ENCODE results near the gene WDR4.
"Not testable (repeated sequence)": the region's sequence is repeated elsewhere in the genome, so short reads cannot be mapped to it uniquely, and the experiment has no call there.

Gene WDR4

GRCh38 chr21:42839271-42840231 lies 39.8 kb downstream of the WDR4 start:
- no peak for DNase-seq (ENCODE audit: low read depth, low spot score)

DNA sequence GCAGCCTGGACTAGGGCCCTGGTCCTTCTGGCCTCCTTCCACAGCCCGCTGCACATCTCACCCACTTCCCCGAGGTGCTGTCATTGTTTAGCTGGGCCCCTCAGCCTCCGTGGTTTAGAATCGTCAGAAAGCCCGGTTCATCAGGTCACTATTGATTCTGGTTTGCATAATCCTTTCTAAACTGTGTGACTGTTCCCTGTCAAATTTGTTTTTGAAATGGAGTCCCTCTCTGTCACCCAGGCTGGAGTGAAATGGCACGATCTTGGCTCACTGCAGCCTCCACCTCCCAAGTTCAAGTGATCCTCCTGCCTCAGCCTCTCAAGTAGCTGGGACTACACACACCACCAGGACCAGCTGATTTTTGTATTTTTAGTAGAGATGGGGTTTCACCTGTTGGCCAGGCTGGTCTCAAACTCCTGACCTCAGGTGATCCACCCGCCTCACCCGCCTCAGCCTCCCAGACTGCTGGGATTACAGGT lies 41.1 kb downstream of the WDR4 start:
- not testable (repeated sequence) for DNase-seq (ENCODE audit: low read depth, low spot score)

- no peak for DNase-seq (ENCODE audit: low read depth, low spot score)
Observed at GRCh38 chr21:42837421-42838211, 41.7 kb downstream of the WDR4 start.

- no peak for DNase-seq (ENCODE audit: low read depth, low spot score)
Observed at GRCh38 chr21:42836767-42837301, 42.5 kb downstream of the WDR4 start.

- no peak for DNase-seq (ENCODE audit: low read depth, low spot score)
Observed at GRCh38 chr21:42836402-42836666, 43.0 kb downstream of the WDR4 start.

GRCh38 chr21:42835611-42836401 lies 43.5 kb downstream of the WDR4 start:
- DNase-seq (ENCODE audit: low read depth, low spot score): no peak

- DNase-seq (ENCODE audit: low read depth, low spot score): no peak
Observed at GRCh38 chr21:42835211-42835610, 44.1 kb downstream of the WDR4 start.

DNA sequence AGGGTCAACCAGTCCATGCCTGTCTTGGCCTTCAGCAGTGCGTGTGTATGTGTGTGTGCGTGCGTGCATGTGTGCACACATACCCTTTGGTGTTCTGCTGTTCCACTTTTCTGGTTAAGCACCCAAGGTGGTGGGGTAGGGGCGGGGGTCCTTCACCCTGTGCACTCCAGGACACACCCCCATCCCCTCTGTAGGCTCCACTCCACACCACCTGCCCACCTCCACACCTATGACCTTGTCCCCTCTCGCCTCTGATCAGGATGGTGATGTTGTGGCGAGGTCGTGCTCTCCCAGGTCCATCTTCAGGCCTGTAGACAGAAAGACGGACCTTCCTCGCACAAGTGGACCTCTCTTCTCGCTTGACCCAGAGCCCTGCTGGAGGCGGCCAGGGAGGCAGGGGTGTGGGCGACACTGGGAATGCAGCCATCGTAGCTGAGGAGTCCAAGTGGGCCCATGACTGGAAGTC lies 44.6 kb downstream of the WDR4 start:
- DNase-seq (ENCODE audit: low read depth, low spot score): no peak

DNA sequence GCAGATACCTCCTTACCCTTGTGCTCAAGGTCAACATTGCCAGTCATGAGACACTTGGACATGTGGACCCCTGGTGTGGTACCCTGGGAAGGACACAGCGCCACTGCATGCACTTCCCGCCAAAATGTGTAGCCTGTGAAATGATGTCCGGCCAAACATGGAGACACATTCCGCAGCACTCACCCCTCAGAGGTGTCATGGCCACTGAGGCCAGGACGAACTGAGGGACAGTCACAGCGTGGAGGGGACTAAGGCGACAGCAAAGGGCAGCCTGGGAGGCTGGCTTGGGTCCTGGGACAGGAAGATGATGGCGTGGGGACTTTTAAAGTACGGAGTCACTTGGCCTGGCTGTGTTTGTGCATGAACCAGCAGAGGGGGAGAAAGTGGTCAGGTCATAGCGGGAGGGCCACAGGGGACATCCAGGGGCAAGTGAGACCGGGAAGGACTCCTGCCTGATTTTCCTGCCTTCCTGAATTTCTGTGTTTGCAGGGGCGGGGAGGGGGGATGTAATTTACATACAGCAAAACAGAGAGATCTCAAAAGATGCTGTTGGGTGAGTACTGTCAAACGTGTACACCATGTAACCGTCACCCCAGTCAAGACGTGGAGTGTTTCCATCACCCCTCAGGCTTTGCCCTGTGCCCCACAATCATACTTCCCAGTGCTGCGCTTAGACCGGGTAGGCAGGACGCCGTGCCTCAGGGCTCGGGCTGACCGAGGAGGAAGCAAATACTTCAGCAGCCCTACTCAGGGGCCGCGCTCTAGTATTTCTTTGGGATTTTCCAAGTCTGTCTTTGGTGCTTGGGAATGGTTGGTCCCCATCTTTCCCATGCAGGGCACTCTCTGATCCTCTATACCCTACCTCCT lies 45.2 kb downstream of the WDR4 start:
- no peak for DNase-seq (ENCODE audit: low read depth, low spot score)

- no peak for DNase-seq (ENCODE audit: low read depth, low spot score)
Observed at GRCh38 chr21:42833439-42833815, 45.9 kb downstream of the WDR4 start.

GRCh38 chr21:42832321-42832630 lies 47.1 kb downstream of the WDR4 start:
- DNase-seq (ENCODE audit: low read depth, low spot score): not testable (repeated sequence)

DNA sequence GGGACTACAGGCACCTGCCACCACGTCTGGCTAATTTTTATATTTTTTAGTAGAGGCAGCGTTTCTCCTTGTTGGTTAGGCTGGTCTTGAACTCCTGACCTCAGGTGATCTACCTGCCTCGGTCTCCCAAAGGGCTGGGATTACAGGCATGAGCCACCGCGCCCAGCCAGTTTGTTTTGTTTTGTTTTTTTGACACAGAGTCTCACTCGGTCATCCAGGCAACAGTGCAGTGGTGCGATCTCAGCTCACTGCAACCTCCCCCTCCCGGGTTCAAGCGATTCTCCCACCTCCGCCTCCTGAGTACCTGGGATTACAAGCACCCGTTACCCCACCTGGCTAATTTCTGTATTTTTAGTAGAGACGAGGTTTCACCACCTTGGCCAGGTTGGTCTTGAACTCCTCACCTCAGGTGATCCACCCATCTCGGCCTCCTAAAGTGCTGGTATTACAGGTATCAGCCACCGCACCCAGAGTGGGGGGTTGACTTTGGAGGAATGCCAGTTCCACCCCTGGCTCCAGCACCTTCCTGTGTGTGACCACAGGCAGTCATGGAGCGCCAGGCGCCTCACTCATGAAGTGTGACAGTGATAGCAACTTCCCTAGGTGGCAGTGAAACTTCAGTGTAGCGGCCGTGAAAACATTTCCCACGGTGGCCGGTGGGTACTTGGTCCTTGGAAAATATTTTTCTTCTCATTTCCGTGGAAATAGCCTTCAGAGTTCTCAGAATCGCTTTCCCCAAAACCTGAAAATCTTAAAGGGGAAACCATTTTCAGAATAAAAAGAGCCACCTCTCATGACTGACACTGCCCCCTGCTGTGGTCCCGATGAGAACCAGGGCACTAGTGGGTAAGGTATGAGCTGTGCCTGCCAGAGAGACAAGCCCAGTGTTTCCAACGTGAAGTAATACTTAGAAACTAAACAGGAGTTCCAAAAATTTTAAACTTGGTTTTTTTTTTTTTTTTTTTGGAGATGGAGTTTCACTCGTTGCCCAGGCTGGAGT lies 48.6 kb downstream of the WDR4 start:
- no peak for DNase-seq (ENCODE audit: low read depth, low spot score)

DNA sequence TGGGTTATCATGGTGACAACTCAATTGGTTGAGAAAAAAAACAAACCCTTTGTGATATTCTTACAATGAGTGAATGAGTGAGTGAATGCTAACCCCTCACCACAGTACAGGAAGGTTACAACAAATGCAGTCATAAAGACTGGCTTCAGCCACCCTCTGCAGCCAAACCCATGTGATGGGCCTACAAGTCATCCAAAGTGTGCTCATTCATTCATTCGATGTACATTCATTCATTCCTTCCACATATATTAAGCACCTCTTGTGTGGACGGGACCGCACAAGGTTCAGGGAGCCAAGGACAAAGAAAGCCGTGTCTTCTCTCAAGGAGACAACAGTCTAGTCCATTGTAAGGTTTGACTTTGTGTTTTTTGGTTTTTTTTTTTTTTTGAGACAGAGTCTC lies 49.4 kb downstream of the WDR4 start:
- DNase-seq (ENCODE audit: low read depth, low spot score): no peak

DNA sequence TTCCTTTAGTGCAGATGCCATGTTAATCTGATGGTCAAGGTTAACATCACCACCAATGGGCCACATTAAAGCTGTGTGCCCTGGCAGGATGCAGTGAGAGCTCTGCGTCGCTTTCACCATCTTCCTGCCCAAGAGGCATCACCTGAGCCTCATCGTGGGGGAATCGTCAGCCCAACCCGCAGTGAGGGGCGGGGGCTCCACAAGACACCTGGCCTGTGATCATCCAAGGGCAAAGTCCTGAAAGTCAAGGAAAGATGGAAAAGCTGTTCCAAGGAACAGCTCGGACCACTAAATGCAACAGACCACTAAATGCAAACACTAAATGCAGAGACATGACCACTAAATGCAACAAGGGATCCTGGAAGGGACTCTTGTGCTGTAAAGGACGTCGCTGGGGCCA lies 49.9 kb downstream of the WDR4 start:
- no peak for DNase-seq (ENCODE audit: low read depth, low spot score)

DNA sequence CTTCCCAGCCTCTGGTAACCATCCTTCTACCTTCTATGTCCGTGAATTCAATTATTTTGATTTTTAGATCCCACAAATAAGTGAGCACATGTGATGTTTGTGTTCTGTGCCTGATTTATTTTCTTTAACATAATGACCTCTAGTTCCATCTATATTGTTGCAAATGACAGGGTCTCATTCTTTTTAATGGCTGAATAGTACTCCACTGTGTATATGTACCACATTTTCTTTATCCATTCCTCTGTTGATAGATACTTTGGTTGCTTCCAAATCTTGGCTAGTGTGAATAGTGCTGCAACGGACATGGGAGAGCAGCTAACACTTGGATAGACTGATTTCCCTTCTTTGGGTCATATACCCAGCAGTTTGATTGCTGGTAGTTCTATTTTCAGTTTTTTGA lies 51.8 kb downstream of the WDR4 start:
- DNase-seq (ENCODE audit: low read depth, low spot score): no peak

DNA sequence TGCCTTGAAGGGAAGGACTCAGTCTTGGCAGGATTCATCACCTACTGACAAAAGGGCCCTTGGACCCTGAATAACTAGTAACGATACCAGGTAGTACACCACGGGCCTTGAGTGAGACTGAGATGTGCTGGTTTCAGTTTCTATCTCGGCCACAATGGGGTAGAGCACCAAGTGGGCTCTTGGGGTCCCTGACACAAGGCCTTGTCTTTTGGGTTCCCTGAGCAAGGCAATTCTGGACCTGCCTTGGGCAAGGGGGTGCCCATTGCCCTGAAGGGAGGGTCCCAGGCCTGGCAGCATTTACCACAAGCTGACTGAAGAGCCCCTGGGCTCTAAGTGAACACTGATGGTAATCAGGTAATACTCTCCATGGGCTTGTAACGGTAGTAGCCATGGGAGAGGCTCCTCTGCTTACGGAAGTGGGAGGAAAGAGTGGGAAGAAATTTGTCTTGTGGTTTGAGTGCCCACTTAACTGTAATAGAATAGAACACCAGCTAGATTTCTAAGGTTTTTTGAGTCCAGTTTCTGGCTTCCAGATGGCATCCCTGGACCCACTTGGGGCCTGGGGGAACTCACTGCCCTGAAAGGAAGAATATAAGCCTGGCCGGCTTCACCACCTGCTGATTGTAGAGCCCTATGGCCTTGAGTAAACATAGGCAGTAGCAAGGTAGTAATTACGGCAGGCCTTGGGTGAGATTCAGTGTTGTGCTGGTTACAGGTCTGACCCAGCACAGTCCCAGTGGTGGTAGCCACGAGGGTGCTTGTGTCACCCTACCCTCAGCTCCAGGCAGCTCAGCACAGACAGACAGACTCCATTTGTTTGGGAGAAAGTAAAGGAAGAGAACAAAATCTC lies 58.5 kb downstream of the WDR4 start:
- no peak for DNase-seq (ENCODE audit: low read depth, low spot score)

DNA sequence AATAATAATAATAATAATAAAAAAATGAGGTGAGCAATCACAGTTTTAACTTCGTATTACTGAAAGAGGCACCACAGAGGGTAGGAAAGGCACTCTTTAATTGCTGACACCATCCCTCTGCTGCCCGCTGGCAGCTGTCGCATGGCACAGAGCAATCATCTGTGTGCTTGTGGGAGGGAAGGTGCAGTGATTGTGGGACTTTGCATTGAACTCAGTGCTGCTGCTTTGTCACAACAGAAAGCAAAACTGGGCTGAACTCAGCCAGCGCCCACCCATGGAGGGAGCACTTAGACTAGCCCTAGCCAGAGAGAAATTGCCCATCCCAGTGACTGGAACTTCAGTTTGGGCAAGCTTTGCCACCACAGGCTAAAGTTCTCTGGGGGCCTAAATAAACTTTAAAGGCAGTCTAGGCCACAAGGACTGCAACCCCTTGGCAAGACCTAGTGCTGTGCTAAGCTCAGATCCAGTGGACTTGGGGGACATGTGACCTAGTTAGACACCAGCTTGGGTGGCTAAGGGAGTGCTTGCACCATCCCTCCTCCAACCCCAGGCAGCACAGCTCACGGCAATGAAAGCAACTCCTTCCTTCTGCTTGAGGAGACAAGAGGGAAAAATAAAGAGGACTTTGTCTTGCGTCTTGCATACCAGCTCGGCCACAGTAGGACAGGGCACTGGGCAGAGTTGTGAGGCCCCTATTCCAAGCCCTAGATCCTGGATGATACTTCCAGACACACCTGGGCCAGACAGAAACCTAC lies 59.3 kb downstream of the WDR4 start:
- no peak for DNase-seq (ENCODE audit: low read depth, low spot score)

DNA sequence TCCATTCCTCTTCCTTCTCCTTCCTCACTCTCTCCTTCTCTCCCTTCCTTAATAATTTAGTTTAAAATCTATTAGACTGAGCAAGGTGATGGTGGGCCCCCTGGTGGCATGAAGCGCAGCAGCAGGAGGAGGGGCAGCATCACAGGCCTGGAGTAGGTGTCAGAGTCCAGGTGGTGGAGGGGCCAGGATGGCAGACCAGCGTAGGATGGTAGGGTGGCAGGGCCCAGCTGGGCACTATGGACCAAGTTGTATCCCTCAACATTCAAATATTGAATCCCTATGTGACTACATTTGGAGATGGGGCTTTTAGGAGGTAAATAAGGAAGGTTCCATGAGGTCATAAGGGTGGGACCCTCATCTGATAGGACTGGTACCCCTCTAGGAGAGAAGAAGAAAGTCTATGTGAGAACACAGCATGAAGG lies 61.0 kb downstream of the WDR4 start:
- no peak for DNase-seq (ENCODE audit: low read depth, low spot score)

Measured in iPS DF 19.7 (cell line).